ENCODE data around the gene CDH13.

CDH13 gene

GRCh38 chr16:82891918-82892317, 265.1 kb downstream of the CDH13 start:
- Histone ChIP-seq H3K36me3 (ENCODE audit: low read depth) (no peaks in the 10 kb centered on the region), H3K9me3 (ENCODE audit: severe bottlenecking) (no peaks in the 10 kb centered on the region), H3K4me1 (ENCODE audit: insufficient read depth, poor library complexity, severe bottlenecking) (no peaks in the 10 kb centered on the region), H3K27me3 (ENCODE audit: insufficient read depth, poor library complexity, severe bottlenecking) (no peaks in the 10 kb centered on the region), H3K4me3 (ENCODE audit: severe bottlenecking) (no peak overlapping the region), H3K27ac (ENCODE audit: poor library complexity, severe bottlenecking) (no peak overlapping the region)
- TF ChIP-seq CTCF (IDR thresholded peaks at IDR 0.05; ENCODE audit: poor library complexity, severe bottlenecking), result no peak
- no peak for DNase-seq (ENCODE audit: low spot score)
- no peak for ATAC-seq (ENCODE audit: low read depth)

- ATAC-seq (ENCODE audit: low read depth), result no peak
- H3K4me1 ChIP-seq (ENCODE audit: insufficient read depth, poor library complexity, severe bottlenecking), result no peaks in the 10 kb centered on the region
- H3K9me3 ChIP-seq (ENCODE audit: severe bottlenecking), result no peaks in the 10 kb centered on the region
- H3K4me3 ChIP-seq (ENCODE audit: severe bottlenecking), result no peak overlapping the region
- no peak for DNase-seq (ENCODE audit: low spot score)
- no peak overlapping the region for H3K27ac ChIP-seq (ENCODE audit: poor library complexity, severe bottlenecking)
- no peaks in the 10 kb centered on the region for H3K36me3 ChIP-seq (ENCODE audit: low read depth)
- no peak for TF ChIP-seq CTCF (IDR thresholded peaks at IDR 0.05; ENCODE audit: poor library complexity, severe bottlenecking)
- H3K27me3 ChIP-seq (ENCODE audit: insufficient read depth, poor library complexity, severe bottlenecking), result no peaks in the 10 kb centered on the region
Observed at GRCh38 chr16:82892324-82892723, 265.6 kb downstream of the CDH13 start.

- DNase-seq (ENCODE audit: low spot score) (no peak), ATAC-seq (ENCODE audit: low read depth) (no peak)
- Histone ChIP-seq H3K9me3 (ENCODE audit: severe bottlenecking) (no peaks in the 10 kb centered on the region), H3K4me1 (ENCODE audit: insufficient read depth, poor library complexity, severe bottlenecking) (no peaks in the 10 kb centered on the region), H3K4me3 (ENCODE audit: severe bottlenecking) (no peak overlapping the region), H3K27me3 (ENCODE audit: insufficient read depth, poor library complexity, severe bottlenecking) (no peaks in the 10 kb centered on the region), H3K27ac (ENCODE audit: poor library complexity, severe bottlenecking) (no peak overlapping the region), H3K36me3 (ENCODE audit: low read depth) (no peaks in the 10 kb centered on the region)
- no peak for TF ChIP-seq CTCF (IDR thresholded peaks at IDR 0.05; ENCODE audit: poor library complexity, severe bottlenecking)
Observed at GRCh38 chr16:82895843-82896242, 269.1 kb downstream of the CDH13 start.

- Histone ChIP-seq H3K27me3 (ENCODE audit: insufficient read depth, poor library complexity, severe bottlenecking) (no peaks in the 10 kb centered on the region), H3K4me1 (ENCODE audit: insufficient read depth, poor library complexity, severe bottlenecking) (no peaks in the 10 kb centered on the region), H3K4me3 (ENCODE audit: severe bottlenecking) (no peak overlapping the region), H3K36me3 (ENCODE audit: low read depth) (no peaks in the 10 kb centered on the region), H3K9me3 (ENCODE audit: severe bottlenecking) (no peaks in the 10 kb centered on the region), H3K27ac (ENCODE audit: poor library complexity, severe bottlenecking) (no peak overlapping the region)
- ATAC-seq (ENCODE audit: low read depth) (no peak), DNase-seq (ENCODE audit: low spot score) (no peak)
- TF ChIP-seq CTCF (IDR thresholded peaks at IDR 0.05; ENCODE audit: poor library complexity, severe bottlenecking), result no peak
Observed at GRCh38 chr16:82899006-82899405, 272.2 kb downstream of the CDH13 start.

- Histone ChIP-seq H3K27me3 (ENCODE audit: insufficient read depth, poor library complexity, severe bottlenecking) (no peaks in the 10 kb centered on the region), H3K27ac (ENCODE audit: poor library complexity, severe bottlenecking) (no peak overlapping the region), H3K4me1 (ENCODE audit: insufficient read depth, poor library complexity, severe bottlenecking) (no peaks in the 10 kb centered on the region), H3K9me3 (ENCODE audit: severe bottlenecking) (no peaks in the 10 kb centered on the region), H3K36me3 (ENCODE audit: low read depth) (no peaks in the 10 kb centered on the region), H3K4me3 (ENCODE audit: severe bottlenecking) (no peak overlapping the region)
- TF ChIP-seq CTCF (IDR thresholded peaks at IDR 0.05; ENCODE audit: poor library complexity, severe bottlenecking), result no peak
- no peak for ATAC-seq (ENCODE audit: low read depth)
- DNase-seq (ENCODE audit: low spot score), result no peak
Observed at GRCh38 chr16:82899731-82900450, 273.1 kb downstream of the CDH13 start.

Data from RWPE2 (cell line).